HG03097 (cell line): Measurements from ENCODE around the gene PACSIN1.
"Not testable (repeated sequence)": the region's sequence is repeated elsewhere in the genome, so short reads cannot be mapped to it uniquely, and the experiment has no call there.

Experiments
- ATAC-seq: cut with Tn5 transposase; IDR thresholded peaks from one replicate; pipeline ENCODE4 v1.9.1; 2021; ENCODE audit not compliant: unreplicated experiment, low FRiP score

The PACSIN1 gene

GRCh38 chr6:34484899-34485298 is 19.0 kb downstream of the PACSIN1 start:
- ATAC-seq = no peak

- no peak for ATAC-seq
Observed at GRCh38 chr6:34485321-34486060, 19.6 kb downstream of the PACSIN1 start.

GRCh38 chr6:34486106-34486740 is 20.3 kb downstream of the PACSIN1 start:
- ATAC-seq = no peak

GRCh38 chr6:34486886-34487285 is 21.0 kb downstream of the PACSIN1 start:
- ATAC-seq = not testable (repeated sequence)

GRCh38 chr6:34487536-34487935 is 21.7 kb downstream of the PACSIN1 start:
- ATAC-seq = no peak

GRCh38 chr6:34489207-34489805 is 23.4 kb downstream of the PACSIN1 start:
- ATAC-seq = no peak

- ATAC-seq = no peak
Observed at GRCh38 chr6:34490390-34491090, 24.7 kb downstream of the PACSIN1 start.

- no peak for ATAC-seq
Observed at GRCh38 chr6:34491091-34491430, 25.2 kb downstream of the PACSIN1 start.

GRCh38 chr6:34493344-34493743 is 27.5 kb downstream of the PACSIN1 start:
- ATAC-seq = no peak

GRCh38 chr6:34494973-34495372 is 29.1 kb downstream of the PACSIN1 start:
- ATAC-seq = no peak

GRCh38 chr6:34496103-34496685 is 30.3 kb downstream of the PACSIN1 start:
- ATAC-seq = no peak

- ATAC-seq = no peak
Observed at GRCh38 chr6:34497411-34497810, 31.5 kb downstream of the PACSIN1 start.

- no peak for ATAC-seq
Observed at GRCh38 chr6:34506718-34507117, 40.8 kb downstream of the PACSIN1 start.

GRCh38 chr6:34508425-34508824 is 42.5 kb downstream of the PACSIN1 start:
- no peak for ATAC-seq

GRCh38 chr6:34509782-34510181 is 43.9 kb downstream of the PACSIN1 start:
- ATAC-seq = no peak

GRCh38 chr6:34510299-34510698 is 44.4 kb downstream of the PACSIN1 start:
- no peak for ATAC-seq

- no peak for ATAC-seq
Observed at GRCh38 chr6:34511214-34511914, 45.5 kb downstream of the PACSIN1 start.

- ATAC-seq = no peak
Observed at GRCh38 chr6:34511915-34512737, 46.2 kb downstream of the PACSIN1 start.

- no peak for ATAC-seq
Observed at GRCh38 chr6:34512738-34513115, 46.9 kb downstream of the PACSIN1 start.

- no peak for ATAC-seq
Observed at GRCh38 chr6:34513646-34514045, 47.8 kb downstream of the PACSIN1 start.
